Stimulated activated CD4-positive, alpha-beta T cell treated with anti-CD3 and anti-CD28 coated beads, Interleukin-15, amount 100 ng/mL, for 1 hour (primary cell): Measurements from ENCODE around the gene MITF.

Experiments used
- DNase-seq, 2 donors: peaks; one replicate each; pipeline ENCODE4 v3.0.0-alpha.2; 2020; ENCODE audit warnings: low read depth in 1 of 2, low spot score in 1 of 2

The MITF gene

GRCh38 chr3:69739204-69740102 lies at the start of gene MITF:
Gene MITF, plus strand, starts transcription at chr3:69739464. Its CDS starts 134 bp downstream, at chr3:69739598.
- no peak for DNase-seq

DNA sequence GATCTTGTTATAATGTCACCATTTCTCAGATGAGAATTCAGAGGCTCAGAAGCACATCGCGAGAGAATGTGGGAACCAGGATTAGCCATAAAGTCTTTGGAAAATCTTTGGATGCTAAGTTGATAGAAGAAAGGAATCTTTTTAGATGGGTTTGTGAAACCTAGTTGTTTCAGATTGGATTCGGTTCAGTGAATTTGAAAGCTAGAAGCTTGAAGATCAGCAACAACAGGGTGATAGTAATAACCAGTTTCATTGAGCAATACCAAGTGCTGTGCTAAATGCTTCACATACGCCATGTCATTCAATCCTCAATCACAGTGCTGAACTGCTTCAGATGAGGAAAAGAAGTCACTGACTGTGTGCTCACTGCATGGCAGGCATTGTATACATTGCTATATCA lies 47.4 kb upstream of the MITF start:
- no peak for DNase-seq

- no peak for DNase-seq
These were observed 46.5 kb upstream of the MITF start for GRCh38 chr3:69692761-69693160.

DNA sequence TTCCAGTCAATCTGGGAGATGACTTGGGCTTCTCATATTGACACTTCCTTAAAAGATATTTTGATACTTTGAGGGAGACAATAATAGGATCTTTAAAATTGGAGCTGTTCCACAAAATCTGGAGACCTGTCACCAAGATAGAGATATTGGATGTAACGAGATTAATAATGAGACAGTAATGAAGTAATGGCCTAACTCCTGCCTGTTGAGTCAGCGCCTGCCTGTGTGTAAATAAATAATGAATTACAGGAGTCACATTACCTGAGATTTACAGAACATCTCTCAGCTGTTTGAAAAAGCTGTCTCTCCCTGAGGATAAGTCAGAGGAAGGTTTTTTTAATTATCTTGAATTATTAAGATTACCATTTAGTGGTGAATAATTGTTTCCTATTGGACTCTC lies 43.8 kb upstream of the MITF start:
- DNase-seq: no peak

DNA sequence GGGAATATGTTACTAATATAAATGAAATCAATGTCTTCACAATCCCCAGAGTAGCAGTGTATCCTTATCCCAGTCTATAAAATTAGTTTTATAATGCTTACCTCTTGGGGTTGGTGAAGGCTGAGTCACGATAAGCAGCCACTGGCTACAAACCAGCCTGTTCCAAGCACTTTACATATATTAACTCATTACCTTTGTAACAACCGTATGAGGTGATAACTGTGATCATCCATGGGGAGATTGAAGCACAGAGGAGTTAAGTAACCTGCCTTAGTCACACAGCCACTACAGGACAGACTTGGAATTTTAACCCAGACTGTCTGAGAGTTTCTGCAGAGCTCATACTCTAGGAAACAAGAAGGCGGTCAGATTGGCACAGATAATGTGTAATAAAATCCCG lies 43.3 kb upstream of the MITF start:
- no peak for DNase-seq

DNA sequence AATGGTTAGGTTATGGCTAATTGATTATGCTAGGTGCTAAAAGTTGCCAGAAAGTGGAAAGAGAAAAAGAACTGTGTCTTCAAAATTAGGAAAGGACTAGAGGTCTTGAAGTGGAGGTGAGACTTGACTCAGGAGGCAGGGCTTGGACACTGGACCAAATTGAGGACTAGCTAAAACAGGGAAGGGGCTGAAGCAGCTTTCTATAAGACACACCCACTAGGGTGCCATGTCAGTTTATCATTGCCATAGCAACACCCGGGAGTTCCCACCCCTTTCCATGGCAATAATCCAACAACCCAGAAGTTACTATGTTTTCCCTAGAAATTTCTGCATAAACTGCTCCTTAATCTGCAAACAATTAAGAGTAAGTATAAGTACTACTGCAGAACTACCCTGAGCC lies 42.9 kb upstream of the MITF start:
- DNase-seq: no peak

DNA sequence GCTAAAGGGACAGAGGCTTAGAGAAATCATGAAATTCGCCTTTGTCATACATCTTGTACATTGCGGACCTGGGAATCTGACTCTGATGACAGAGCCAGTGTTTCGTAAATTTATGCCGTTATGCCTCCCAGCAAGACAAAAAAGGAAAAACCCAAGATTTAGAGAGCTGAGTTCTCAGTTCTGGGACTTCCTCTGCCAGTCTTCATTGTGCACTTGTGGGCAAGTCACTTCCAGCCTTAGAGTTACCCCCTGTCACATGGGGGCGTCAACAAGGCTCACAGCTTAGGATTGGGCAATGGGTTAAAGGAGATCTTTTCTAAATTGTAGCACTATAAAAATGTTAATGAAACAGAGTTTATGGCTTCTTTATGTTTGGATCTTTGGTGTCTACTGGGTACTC lies 41.9 kb upstream of the MITF start:
- DNase-seq: no peak

DNA sequence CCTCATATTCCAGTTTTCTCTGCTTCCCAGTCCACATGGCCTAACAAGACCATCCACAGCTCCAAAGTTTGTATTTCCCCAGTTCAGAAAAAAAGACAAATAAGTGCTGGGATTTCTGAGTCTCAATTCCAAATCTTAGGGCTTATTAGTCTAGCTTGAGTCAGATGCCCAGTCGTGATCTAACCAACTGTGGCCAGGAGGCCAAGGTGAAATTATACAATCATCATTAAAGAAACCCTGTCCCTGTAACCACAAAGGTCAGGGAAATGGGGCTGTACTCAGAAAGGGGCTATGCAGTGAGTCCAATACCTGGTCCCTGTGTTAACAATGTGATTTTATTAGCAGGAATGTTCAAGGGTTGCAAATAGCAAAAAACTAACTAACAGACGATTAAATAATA lies 40.5 kb upstream of the MITF start:
- DNase-seq: no peak

DNA sequence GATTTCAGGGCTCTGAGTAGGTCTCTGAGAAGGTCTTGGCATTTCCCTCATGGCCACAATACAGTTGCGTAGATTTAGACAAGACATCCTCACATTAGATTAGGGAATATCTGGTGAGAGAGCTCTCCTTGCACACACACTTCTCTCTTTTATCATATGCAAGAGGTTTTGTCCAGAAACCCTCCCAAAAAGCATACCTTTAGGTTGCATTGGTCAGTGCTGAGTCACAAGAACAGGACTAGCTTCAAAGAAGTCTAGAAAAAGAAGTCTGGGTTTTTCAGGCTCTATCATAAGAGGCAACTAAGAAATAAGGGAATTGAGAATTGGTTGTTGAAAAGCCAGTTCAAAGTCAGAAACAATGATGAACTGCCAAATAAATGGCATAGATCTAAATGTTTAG lies 40.1 kb upstream of the MITF start:
- DNase-seq: no peak

GRCh38 chr3:69700949-69701348 lies 38.3 kb upstream of the MITF start:
- no peak for DNase-seq

- DNase-seq: no peak
These were observed 28.9 kb upstream of the MITF start for GRCh38 chr3:69710153-69710977.

DNA sequence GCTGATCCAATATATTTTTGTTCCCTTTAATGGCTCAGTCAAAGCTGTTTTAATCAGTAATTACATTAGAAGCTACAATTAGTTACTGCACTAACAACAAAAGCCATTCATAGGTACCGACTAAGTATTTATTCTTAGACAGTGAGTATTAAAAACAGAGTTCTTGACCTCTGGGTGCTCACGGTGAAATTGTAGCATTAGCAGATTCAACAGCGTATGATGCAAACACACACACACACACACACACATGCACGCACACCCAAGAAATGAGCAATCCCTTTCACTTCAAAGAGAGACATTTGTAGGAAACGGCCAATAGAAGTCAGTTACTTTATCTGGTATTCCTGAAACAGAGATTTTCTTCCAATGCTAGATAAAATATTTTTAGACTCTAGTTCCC lies 27.0 kb upstream of the MITF start:
- DNase-seq: no peak

DNA sequence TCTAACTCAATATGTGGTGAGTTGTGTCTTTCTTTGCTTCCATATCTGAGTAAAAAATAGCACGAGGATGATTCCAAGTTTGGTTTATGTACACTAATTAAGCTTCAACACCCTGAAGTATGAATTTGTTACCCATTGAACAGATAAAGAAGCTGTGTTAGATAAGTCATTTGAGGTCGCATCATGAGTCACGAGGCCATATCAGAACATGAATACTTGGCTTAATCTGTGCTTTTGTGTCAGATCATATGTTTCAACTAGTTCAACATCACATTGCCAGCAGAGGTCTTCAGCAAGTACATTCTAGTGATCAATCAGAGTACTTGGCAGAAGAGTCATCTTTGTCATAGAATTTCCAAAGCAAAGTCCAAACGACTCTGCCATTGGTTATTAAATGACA lies 26.3 kb upstream of the MITF start:
- no peak for DNase-seq

DNA sequence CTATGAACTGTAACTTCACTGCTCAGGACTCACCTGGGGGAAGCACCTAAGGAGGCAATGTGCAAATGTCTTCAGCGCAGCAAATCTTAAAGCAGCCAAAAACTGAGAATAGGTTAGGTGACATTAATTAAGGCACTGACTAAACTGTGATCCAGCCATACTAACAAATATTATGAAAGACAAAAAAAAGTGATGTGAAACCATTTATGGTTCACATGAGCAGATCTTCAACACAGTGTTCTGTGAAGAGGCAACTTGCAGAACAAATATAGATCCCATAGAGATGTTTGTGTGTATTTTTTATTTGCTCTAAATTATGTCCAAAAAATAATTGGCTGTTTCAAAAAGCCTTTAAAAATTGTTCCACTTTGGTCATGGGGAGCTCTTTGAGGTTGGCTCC lies 24.1 kb upstream of the MITF start:
- DNase-seq: no peak

DNA sequence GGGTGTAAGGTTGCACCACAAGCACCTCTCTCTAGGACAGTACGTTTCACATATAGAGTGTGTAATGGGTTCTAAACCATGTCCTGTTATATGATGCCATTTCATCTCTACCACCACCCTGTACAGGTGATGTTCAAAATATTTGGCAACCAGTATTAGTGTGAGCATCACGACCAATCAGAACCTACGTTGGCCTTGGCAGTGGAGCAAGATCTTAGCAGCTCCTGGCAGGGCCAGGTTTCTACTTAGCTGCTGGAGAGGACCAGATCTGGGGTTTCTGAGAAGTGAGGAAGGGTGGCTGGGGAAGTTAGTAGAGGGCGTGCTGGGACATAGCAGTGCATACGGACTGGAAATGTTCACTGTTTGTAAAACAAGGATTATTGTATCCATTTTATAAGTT lies 23.1 kb upstream of the MITF start:
- no peak for DNase-seq

- DNase-seq: no peak
These were observed 20.2 kb upstream of the MITF start for GRCh38 chr3:69718866-69719586.

GRCh38 chr3:69719587-69720122 lies 19.6 kb upstream of the MITF start:
- DNase-seq: no peak

DNA sequence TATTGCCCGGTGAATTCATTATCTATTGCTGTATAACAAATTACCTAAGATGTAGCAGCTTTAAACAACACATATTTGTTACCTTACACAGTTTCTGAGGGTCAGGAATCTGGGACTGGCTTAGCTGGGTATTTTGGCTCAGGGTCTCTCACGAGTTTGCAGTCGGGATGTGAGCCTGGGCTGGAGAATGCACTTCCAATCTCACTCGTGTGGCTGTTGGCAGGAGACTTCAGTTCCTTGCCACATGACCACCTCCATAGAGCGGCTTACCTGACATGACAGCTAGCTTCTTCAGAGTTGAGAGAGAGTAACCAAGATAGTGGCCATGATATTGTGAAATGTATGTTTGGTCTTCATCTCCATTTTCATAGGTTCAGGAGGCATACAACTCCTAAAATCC lies 18.4 kb upstream of the MITF start:
- DNase-seq: no peak

GRCh38 chr3:69723389-69723788 lies 15.9 kb upstream of the MITF start:
- DNase-seq: no peak

DNA sequence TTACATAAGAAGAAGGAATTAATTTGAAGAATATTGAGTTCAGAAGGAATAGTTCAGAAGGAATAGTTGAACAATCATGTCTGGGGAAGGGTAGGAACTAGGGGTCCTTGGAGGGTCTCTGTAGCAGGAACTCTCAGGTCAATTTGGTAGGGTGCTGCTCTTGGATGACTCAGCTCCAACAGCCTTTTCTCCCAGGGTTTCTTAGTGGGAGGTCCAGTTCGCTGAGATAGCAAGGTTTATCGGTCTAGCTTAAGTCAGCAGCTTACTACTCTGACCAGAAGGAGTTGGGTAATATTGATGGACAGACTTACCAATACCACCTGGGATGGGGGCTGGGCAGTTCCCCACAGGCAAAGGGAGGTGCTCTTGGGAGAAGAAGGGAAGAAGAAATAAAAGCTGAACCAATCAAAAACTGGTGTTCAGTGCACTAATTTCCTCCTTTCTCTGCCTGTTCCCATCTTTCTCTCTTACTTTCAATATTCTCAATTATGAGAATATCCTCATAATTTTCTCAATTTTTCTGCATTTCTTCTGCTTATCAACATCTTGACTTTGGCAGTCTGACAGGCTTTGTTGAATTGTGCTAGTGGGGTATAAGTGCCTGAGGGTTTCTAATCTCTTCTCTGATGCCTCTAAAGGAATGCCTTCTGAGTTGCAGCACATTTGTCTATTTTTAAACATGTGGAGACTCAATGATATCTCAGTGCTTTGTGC lies 14.4 kb upstream of the MITF start:
- DNase-seq: no peak
